DND-41 (cell line): Measurements from ENCODE around the gene HKDC1.
A peak's percentile ranks its signal among the peaks of the same experiment; 100 is the strongest.

ENCODE experiments used
- EZH2 ChIP-seq: IDR thresholded peaks from 3 replicates; pipeline ENCODE4 v1.6.1; 2012; ENCODE audit warnings: borderline replicate concordance, low read depth, mild to moderate bottlenecking, moderate library complexity, low read length, inconsistent platforms; ENCODE audit not compliant: severe bottlenecking
- TF ChIP-seq, protein P1 (sequence below): IDR thresholded peaks from 2 replicates; pipeline ENCODE4 v1.5.1; 2012; ENCODE audit warnings: borderline replicate concordance, low read length, moderate library complexity, mild to moderate bottlenecking; ENCODE audit not compliant: poor library complexity, severe bottlenecking; ENCODE audit errors: extremely low read depth

DNA sequence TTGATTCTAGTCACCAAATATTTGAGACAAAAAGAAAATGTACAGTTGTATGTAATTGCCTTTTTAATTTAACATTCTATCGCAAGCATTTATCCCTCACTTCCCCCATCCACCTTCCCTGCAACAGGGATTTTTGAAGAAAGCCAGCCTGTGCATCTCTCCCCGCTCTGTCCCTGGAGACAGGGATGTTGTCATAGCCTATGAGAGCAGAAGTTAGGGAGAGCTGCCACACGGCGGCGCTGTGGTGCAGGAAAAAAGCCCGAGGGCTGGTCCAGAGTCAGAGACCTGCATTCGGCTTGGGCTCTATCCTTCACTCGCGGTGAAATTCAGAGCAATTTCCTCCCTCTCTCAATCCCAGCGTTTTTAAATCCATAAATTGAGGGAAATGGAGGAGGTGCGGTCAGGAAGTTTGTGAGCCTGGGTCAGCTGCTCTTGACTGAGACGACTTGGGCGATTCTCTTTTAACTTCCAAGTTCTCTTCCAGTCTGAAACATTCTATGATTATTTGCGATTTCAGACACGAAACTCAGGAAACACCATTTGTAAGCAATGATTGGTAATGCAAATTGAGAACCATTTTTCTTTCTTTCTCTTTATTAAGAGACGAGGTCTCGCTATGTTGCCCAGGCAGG, 17.5 kb downstream of the HKDC1 start:
- TF ChIP-seq, protein P1, sequence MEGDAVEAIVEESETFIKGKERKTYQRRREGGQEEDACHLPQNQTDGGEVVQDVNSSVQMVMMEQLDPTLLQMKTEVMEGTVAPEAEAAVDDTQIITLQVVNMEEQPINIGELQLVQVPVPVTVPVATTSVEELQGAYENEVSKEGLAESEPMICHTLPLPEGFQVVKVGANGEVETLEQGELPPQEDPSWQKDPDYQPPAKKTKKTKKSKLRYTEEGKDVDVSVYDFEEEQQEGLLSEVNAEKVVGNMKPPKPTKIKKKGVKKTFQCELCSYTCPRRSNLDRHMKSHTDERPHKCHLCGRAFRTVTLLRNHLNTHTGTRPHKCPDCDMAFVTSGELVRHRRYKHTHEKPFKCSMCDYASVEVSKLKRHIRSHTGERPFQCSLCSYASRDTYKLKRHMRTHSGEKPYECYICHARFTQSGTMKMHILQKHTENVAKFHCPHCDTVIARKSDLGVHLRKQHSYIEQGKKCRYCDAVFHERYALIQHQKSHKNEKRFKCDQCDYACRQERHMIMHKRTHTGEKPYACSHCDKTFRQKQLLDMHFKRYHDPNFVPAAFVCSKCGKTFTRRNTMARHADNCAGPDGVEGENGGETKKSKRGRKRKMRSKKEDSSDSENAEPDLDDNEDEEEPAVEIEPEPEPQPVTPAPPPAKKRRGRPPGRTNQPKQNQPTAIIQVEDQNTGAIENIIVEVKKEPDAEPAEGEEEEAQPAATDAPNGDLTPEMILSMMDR, result peak; percentile 90
- TF ChIP-seq EZH2, result no peak
